Hematopoietic multipotent progenitor cell treated with erythropoietin and hydrocortisone succinate and interleukin-3 and kit ligand, for 17 days (in vitro differentiated cells): ENCODE results near the gene RFX2.
"Not testable (repeated sequence)": the region's sequence is repeated elsewhere in the genome, so short reads cannot be mapped to it uniquely, and the experiment has no call there.

Experiments used
- DNase-seq: peaks from one replicate; pipeline ENCODE4 v3.0.0-alpha.2; 2015; ENCODE audit warnings: low spot score

RFX2 gene

GRCh38 chr19:5990289-5990797 lies 120.0 kb downstream of the RFX2 start:
- DNase-seq, result no peak

GRCh38 chr19:5989388-5990074 lies 120.8 kb downstream of the RFX2 start:
- DNase-seq, result no peak

DNA sequence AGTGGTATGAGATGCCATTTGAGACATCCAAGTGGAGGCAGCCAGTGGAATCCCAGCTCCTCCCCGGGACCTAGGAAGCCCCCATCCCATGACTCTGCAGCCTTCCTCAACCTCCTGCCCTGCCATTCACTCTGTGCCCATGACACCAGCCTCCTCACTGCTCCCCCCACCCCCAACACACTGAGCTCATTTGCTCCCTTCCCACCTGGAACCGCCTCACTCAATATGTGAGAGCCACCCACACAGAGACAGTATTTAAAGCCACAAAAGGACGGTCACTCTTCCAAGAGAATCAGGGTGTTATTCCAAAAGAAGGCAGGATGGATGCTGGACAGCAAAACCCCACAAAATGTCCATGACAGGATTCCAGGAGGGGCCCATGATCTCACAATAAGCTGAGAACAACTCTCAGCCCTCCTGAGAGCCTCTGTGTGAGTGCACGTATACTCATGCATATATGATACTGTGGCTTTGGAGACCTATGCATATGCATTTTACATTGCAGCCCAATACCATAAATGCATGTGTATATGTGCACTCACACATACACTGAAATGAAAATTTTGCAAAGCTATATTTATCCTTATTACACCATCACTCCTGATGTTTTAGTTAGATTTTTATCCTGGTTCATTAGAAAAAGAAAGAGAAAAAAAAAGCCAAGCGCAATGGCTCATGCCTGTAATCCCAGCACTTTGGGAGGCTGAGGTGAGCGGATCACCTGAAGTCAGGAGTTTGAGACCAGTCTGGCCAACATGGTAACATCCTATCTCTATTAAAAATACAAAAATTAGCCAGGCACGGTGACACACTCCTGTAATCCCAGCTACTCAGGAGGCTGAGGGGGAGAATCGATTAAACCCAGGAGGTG lies 121.5 kb downstream of the RFX2 start:
- DNase-seq, result no peak

DNA sequence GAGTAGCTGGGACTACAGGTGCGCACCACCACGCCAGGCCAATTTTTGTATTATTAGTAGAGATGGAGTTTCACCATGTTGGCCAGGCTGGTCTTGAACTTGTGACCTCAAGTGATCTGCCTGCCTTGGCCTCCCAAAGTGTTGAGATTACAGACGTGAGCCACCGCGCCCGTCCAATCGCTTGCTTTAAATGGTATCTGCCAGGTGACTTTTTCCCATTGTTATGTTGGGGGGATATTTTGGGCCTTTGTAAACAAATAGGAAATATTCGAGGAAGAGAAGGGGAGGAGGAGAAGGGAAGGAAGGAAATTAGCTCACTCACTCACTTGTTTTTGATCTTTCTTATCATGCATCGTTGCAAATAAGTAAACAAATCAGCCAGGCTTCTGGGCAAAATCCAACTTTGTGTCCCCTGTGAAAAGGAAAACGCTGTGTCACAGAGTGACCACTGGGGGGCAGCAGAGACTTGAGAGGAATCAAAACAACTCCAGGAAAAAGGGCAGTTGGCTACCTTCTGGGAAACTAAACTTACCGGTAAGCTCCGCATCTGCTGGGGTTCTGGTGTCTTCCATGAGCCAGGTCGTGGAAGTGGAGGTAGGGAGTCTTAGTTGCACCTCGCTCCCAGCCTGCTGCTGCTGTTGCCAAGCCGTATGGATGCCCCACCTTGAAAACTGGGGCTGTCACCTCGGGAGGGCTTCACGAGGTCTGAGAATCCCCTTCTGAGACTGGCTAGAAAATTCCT lies 123.1 kb downstream of the RFX2 start:
- DNase-seq, result peak; percentile 92

- DNase-seq, result not testable (repeated sequence)
These were observed 124.5 kb downstream of the RFX2 start for GRCh38 chr19:5985837-5986236.

- DNase-seq, result peak; percentile 14
These were observed 125.1 kb downstream of the RFX2 start for GRCh38 chr19:5985098-5985783.

DNA sequence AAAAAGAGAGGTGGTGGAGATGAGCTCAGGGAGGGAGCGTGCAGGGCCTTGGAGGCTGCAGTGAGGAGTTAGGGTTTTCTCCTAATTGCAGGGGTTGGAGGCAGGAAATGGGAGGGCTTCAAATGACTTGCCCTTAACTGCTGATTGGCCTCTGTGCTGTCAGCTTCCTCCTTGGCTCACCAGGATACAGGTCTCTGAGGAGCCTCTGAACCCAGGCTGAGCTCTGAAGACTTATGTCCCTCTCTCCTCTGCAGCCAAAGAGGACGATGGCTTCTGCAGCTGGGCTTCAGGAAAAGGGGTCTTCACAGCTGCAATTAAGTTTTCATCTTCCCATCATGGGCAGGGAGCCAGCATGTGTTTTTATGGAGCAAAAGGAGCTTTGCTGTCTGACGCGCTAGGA lies 125.7 kb downstream of the RFX2 start:
- no peak for DNase-seq

DNA sequence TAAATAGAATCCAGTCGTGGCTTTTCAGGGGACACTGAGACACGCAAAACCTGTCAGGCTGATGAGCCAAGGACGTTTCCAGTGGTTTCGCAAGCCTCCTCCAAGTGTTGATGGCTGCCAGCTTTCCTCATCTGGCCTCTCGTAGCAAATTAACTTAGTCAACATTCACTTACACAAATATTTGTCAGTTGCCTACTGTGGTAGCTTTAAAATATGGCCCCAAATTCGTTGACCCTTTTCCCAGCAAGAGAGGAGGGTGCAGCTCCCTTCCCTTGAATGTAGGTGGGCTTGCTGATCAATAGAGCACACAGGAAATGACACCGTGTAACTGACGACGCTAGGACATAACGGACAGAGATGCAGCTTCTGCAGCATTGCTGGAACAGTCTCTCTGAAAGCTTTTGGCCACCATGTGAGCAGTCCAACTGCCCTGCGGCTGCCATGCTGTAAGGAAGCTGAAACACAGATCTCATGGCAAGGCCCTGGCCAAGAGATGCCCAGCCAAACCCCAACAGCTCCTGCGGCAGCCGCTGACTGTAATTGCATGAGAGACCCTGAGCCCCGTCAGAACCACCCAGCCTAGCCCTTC lies 126.8 kb downstream of the RFX2 start:
- no peak for DNase-seq

DNA sequence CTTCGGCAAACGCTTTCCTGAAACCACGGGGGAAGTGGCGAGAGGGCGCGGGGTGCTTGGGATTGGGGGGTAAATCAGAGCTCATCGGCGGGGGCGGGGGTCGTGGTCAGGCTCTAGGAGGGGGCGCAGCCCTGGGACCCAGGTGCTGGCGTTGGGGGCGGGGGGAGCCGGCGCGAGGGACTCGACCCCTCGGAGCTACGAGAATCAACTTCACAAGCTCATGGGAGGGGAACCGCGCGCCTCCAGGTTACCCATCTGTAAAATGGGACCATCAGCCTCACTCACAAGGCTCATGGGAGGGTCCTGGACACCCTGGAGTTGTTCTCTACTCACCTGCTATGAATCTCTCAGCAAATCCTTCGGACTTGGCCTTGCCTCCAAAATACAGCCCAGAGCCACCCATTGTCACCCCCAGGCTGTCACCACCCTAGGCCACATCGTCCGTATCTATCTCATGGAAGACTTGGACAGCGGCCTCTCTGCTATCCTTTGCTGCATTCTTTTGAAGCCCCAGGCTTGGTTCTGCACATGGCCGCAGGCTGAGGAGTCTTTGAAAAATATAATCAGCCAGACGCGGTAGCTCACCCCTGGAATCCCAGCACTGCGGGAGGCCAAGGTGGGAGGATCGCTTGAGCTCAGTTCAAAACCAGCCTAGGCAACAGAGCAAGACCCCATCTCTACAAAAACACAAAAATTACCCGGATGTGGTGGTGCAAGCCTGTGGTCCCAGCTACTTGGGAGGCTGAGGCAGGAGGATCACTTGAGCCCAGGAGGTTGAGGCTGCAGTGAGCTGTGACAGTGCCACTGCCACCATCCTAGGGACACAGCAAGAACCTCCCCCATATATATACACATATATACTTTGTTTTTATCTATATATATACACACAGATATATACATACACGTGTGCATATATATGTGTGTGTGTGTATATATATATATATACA lies 131.4 kb downstream of the RFX2 start:
- DNase-seq, result no peak

- DNase-seq, result peak; percentile 100
These were observed 132.3 kb downstream of the RFX2 start, which contains the start of gene RANBP3 for GRCh38 chr19:5977785-5978605. RANBP3 (minus strand) TSS chr19:5978140; CDS start chr19:5978082, 58 bp downstream.

DNA sequence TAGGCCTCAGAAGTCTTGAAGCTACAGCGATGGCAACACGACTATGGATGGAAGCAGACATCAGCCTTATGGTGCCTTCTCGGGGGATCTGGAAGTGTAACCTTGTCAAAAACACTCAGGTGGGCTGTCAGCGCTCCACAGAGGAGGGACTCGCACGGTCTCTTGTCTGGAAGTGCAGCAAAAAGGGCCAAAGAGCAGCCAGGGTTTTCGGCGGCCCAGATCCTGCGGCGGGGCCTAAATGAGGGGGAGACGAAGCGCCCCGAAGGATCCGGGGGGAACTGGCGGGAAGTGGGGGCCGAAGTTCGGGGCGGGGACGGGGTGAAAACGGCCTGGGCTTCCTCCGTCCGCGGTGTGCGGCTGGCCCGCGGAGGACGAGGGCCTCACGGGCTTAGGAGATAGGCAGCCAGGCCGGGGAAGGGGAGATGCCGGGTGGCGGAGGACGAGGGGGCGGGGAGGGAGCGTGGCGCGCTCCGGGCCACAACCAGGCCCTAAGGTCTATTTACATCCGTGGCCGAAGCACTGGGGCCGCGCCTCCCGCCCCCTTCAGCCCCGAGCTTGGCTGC lies 133.0 kb downstream of the RFX2 start:
- no peak for DNase-seq

DNA sequence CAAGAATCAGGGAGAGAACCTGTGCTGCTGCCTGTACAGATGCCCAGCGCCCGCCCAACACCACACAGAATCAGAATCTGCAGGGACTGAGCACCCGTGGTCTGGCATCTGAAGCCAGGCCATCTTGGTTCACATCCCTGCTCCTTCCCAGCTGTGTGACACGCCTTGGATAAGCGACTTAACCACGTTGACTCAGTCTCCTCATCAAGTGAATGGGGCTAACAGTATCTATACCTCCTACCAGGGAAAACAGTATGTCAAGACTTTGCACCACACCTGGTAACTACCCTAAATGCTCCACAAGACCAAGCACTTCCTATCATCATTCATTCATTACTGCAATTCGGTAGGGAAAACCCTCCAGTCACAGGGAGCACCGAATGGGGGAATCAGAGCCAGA lies 133.5 kb downstream of the RFX2 start:
- DNase-seq, result no peak

DNA sequence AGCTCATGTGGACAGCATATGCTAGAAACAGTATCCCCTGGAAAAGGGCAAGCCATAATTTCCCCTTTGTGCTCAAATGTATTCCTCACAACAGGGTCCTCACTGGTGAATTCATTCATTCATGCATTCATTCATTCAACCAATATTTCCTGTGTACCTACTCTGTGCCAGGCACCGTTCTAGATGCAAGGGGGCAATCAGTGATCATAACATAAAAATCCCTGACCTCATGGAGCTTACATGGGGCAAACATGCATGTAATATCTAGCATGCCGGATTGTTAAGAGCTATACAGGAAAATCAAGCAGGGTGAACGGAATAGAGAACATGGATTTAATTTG lies 134.9 kb downstream of the RFX2 start:
- no peak for DNase-seq

DNA sequence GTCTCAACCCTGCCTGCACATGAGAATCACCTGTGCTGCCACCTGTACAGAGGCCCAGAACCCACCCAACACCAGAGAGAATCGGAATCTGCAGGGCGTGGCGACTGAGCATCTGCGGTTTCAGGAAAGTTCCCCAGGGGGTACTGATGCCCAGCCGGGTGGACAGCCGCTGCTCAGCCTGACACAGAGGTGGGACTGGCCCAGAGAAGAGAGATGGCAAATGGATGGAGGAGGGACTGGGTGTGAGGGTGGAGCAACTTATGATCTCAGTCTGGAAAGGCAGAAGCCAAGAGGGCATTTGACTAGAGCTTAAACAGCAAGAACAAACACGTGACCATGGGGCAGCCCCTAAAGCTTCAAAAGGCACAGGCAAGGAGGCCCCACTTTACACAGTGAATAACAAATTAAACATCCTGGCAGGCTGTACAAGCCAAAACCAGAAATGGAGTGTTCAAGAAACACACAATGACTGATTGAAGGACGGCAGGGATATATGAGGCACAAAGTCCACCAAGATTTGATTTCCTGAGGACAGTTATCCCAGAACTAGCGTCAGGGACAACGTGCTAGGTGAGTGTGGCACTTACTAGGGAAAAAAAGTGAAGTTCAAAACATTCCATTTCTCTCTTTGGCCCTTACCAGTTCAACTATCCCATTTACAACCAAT lies 135.4 kb downstream of the RFX2 start:
- no peak for DNase-seq

DNA sequence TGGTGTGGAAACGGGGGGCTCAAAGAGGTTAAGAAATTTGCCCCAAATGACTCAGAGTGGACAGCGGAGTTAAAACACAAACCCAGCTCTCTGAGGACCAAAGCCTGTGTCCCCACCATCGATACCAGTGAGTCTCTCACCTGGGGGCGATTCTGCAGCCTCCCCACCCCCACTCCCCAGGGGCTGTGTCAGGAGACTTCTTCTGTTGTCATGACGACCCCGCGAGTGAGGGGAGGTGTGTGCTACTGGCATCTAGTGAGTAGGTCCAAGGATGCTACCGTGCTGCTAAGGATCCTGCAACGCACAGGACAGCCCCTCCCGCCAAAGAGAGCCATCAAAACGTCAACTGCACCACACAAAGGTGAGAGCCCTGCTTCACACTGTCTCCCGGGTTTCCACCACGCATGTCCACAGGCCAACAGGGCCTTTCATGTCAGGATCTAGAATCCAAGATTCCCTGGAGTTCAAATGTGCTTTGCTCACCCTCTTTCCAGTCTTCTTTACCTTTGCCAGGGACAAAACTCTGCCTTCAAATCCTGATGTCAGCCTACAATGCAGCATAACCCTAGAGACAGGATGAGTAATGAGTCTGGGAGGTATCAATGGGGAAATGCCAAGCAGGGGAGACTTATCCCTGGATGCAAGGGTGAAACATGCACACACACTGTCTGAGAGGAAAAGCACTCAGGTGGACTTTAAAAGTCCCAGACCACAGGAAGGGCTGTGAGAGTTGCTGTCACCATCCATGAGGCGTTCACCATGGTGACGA lies 136.2 kb downstream of the RFX2 start:
- DNase-seq, result no peak

GRCh38 chr19:5973376-5973775 lies 136.9 kb downstream of the RFX2 start:
- no peak for DNase-seq

GRCh38 chr19:5972355-5972731 lies 138.0 kb downstream of the RFX2 start:
- DNase-seq, result no peak
